ENCODE results near the gene ZNF318.
"Not testable (repeated sequence)": the region's sequence is repeated elsewhere in the genome, so short reads cannot be mapped to it uniquely, and the experiment has no call there.

Gene ZNF318

GRCh38 chr6:43386492-43386891 lies 17.0 kb upstream of the ZNF318 start:
- no peak for DNase-seq

GRCh38 chr6:43383021-43383667 lies 13.7 kb upstream of the ZNF318 start:
- DNase-seq: peak in 1 of 5 donors; percentile 20

- DNase-seq: not testable (repeated sequence)
Measured at GRCh38 chr6:43380858-43381257, 11.4 kb upstream of the ZNF318 start.

GRCh38 chr6:43378631-43379030 lies 9.2 kb upstream of the ZNF318 start:
- no peak for DNase-seq

- DNase-seq: no peak
Measured at GRCh38 chr6:43377710-43378229, 8.3 kb upstream of the ZNF318 start.

- DNase-seq: peak in 1 of 5 donors; percentile 25
Measured at GRCh38 chr6:43376551-43376981, 7.1 kb upstream of the ZNF318 start.

- DNase-seq: no peak
Measured at GRCh38 chr6:43375693-43376092, 6.2 kb upstream of the ZNF318 start.

- DNase-seq: no peak
Measured at GRCh38 chr6:43373252-43373875, 3.9 kb upstream of the ZNF318 start.

GRCh38 chr6:43370003-43370580 lies 645 bp upstream of the ZNF318 start:
- DNase-seq: not testable (repeated sequence)

GRCh38 chr6:43368259-43369160 lies 937 bp downstream of the ZNF318 start:
- DNase-seq: peak in 1 of 5 donors; percentile 14

- no peak for DNase-seq
Measured at GRCh38 chr6:43367245-43367984, 2.0 kb downstream of the ZNF318 start.

GRCh38 chr6:43361269-43361668 lies 8.2 kb downstream of the ZNF318 start:
- DNase-seq: no peak

GRCh38 chr6:43359831-43360230 lies 9.6 kb downstream of the ZNF318 start:
- DNase-seq: no peak

- DNase-seq: no peak
Measured at GRCh38 chr6:43359381-43359780, 10.1 kb downstream of the ZNF318 start.

GRCh38 chr6:43355862-43356590 lies 13.4 kb downstream of the ZNF318 start:
- DNase-seq: no peak

GRCh38 chr6:43351951-43352350 lies 17.5 kb downstream of the ZNF318 start:
- not testable (repeated sequence) for DNase-seq

- DNase-seq: no peak
Measured at GRCh38 chr6:43347444-43347843, 22.0 kb downstream of the ZNF318 start.

- no peak for DNase-seq
Measured at GRCh38 chr6:43347021-43347420, 22.4 kb downstream of the ZNF318 start.

GRCh38 chr6:43346243-43346642 lies 23.2 kb downstream of the ZNF318 start:
- not testable (repeated sequence) for DNase-seq

GRCh38 chr6:43339168-43339567 lies 30.3 kb downstream of the ZNF318 start:
- no peak for DNase-seq

GRCh38 chr6:43338243-43338642 lies 31.2 kb downstream of the ZNF318 start:
- DNase-seq: no peak
